ENCODE measurements around the gene C4orf50.

C4orf50 gene

GRCh38 chr4:5992171-5992827 is 25.9 kb downstream of the C4orf50 start:
- TF ChIP-seq CTCF (IDR thresholded peaks at IDR 0.05; ENCODE audit: poor library complexity, severe bottlenecking): no peak
- H3K27ac ChIP-seq (ENCODE audit: poor library complexity, severe bottlenecking): no peak overlapping the region
- no peaks in the 10 kb centered on the region for H3K27me3 ChIP-seq (ENCODE audit: insufficient read depth, poor library complexity, severe bottlenecking)
- no peaks in the 10 kb centered on the region for H3K9me3 ChIP-seq (ENCODE audit: severe bottlenecking)
- H3K36me3 ChIP-seq (ENCODE audit: low read depth): no peaks in the 10 kb centered on the region
- ATAC-seq (ENCODE audit: low read depth) (no peak), DNase-seq (ENCODE audit: low spot score) (peak; percentile 35)
- no peaks in the 10 kb centered on the region for H3K4me1 ChIP-seq (ENCODE audit: insufficient read depth, poor library complexity, severe bottlenecking)
- no peak overlapping the region for H3K4me3 ChIP-seq (ENCODE audit: severe bottlenecking)

GRCh38 chr4:5991405-5991804 is 26.8 kb downstream of the C4orf50 start:
- no peak for TF ChIP-seq CTCF (IDR thresholded peaks at IDR 0.05; ENCODE audit: poor library complexity, severe bottlenecking)
- no peaks in the 10 kb centered on the region for H3K4me1 ChIP-seq (ENCODE audit: insufficient read depth, poor library complexity, severe bottlenecking)
- H3K4me3 ChIP-seq (ENCODE audit: severe bottlenecking): no peak overlapping the region
- no peaks in the 10 kb centered on the region for H3K9me3 ChIP-seq (ENCODE audit: severe bottlenecking)
- DNase-seq (ENCODE audit: low spot score) (peak; percentile 15), ATAC-seq (ENCODE audit: low read depth) (no peak)
- H3K27ac ChIP-seq (ENCODE audit: poor library complexity, severe bottlenecking): no peak overlapping the region
- no peaks in the 10 kb centered on the region for H3K36me3 ChIP-seq (ENCODE audit: low read depth)
- H3K27me3 ChIP-seq (ENCODE audit: insufficient read depth, poor library complexity, severe bottlenecking): no peaks in the 10 kb centered on the region

- no peak for TF ChIP-seq CTCF (IDR thresholded peaks at IDR 0.05; ENCODE audit: poor library complexity, severe bottlenecking)
- H3K9me3 ChIP-seq (ENCODE audit: severe bottlenecking): no peaks in the 10 kb centered on the region
- no peak overlapping the region for H3K27ac ChIP-seq (ENCODE audit: poor library complexity, severe bottlenecking)
- no peaks in the 10 kb centered on the region for H3K4me1 ChIP-seq (ENCODE audit: insufficient read depth, poor library complexity, severe bottlenecking)
- no peak overlapping the region for H3K4me3 ChIP-seq (ENCODE audit: severe bottlenecking)
- H3K27me3 ChIP-seq (ENCODE audit: insufficient read depth, poor library complexity, severe bottlenecking): no peaks in the 10 kb centered on the region
- DNase-seq (ENCODE audit: low spot score): peak; percentile 47
- H3K36me3 ChIP-seq (ENCODE audit: low read depth): no peaks in the 10 kb centered on the region
- no peak for ATAC-seq (ENCODE audit: low read depth)
These were observed 27.6 kb downstream of the C4orf50 start for GRCh38 chr4:5990446-5991160.

- H3K4me3 ChIP-seq (ENCODE audit: severe bottlenecking): no peak overlapping the region
- peak; percentile 22 for DNase-seq (ENCODE audit: low spot score)
- no peak for ATAC-seq (ENCODE audit: low read depth)
- H3K27me3 ChIP-seq (ENCODE audit: insufficient read depth, poor library complexity, severe bottlenecking): no peaks in the 10 kb centered on the region
- H3K4me1 ChIP-seq (ENCODE audit: insufficient read depth, poor library complexity, severe bottlenecking): no peaks in the 10 kb centered on the region
- H3K9me3 ChIP-seq (ENCODE audit: severe bottlenecking): no peaks in the 10 kb centered on the region
- no peak overlapping the region for H3K27ac ChIP-seq (ENCODE audit: poor library complexity, severe bottlenecking)
- no peak for TF ChIP-seq CTCF (IDR thresholded peaks at IDR 0.05; ENCODE audit: poor library complexity, severe bottlenecking)
- no peaks in the 10 kb centered on the region for H3K36me3 ChIP-seq (ENCODE audit: low read depth)
These were observed 28.7 kb downstream of the C4orf50 start for GRCh38 chr4:5989236-5990225.
